Loucy (cell line): Measurements from ENCODE around the gene ISX.

ENCODE experiments used
- H2AFZ ChIP-seq: fragments of 200-600 bp; sonication (generic); 2 replicates; pipeline ENCODE4 v1.6.0; 2016; ENCODE audit warnings: antibody characterized with exemption, mild to moderate bottlenecking, low read length, moderate library complexity
- H3F3A ChIP-seq: fragments of 200-600 bp; 2 replicates; pipeline ENCODE4 v1.6.0; 2016; ENCODE audit warnings: antibody characterized with exemption, low read depth, mild to moderate bottlenecking
- H3K27me3 ChIP-seq: fragments of 200-600 bp; sonication (generic); 2 replicates; pipeline ENCODE4 v1.6.1; 2014; ENCODE audit warnings: low read length, mild to moderate bottlenecking; ENCODE audit not compliant: insufficient read depth, poor library complexity, severe bottlenecking
- H3K36me3 ChIP-seq: fragments of 200-600 bp; sonication (generic); 2 replicates; pipeline ENCODE4 v1.6.1; 2016; ENCODE audit warnings: low read length; ENCODE audit not compliant: insufficient read depth
- H3K4me1 ChIP-seq: fragments of 200-600 bp; sonication (generic); 2 replicates; pipeline ENCODE4 v1.5.1; 2014; ENCODE audit warnings: low read length, mild to moderate bottlenecking; ENCODE audit not compliant: insufficient read depth, poor library complexity, severe bottlenecking
- H3K4me2 ChIP-seq: fragments of 200-600 bp; sonication (generic); 2 replicates; pipeline ENCODE4 v1.6.0; 2014; ENCODE audit warnings: antibody characterized with exemption, low read length, low read depth, mild to moderate bottlenecking; ENCODE audit not compliant: poor library complexity, severe bottlenecking
- H3K4me3 ChIP-seq: fragments of 200-600 bp; sonication (generic); 2 replicates; pipeline ENCODE4 v1.5.1; 2014; ENCODE audit warnings: low read length, mild to moderate bottlenecking, mixed read lengths; ENCODE audit not compliant: poor library complexity, severe bottlenecking
- H3K79me2 ChIP-seq: fragments of 200-600 bp; sonication (generic); 2 replicates; pipeline ENCODE4 v1.6.1; 2014; ENCODE audit warnings: low read length; ENCODE audit not compliant: insufficient read depth
- H3K9ac ChIP-seq: fragments of 200-600 bp; sonication (generic); 2 replicates; pipeline ENCODE4 v1.6.0; 2014; ENCODE audit warnings: mild to moderate bottlenecking, low read depth, low read length, moderate library complexity; ENCODE audit not compliant: poor library complexity, severe bottlenecking
- H3K9me2 ChIP-seq: fragments of 200-600 bp; sonication (generic); replicated peaks from 2 replicates; pipeline ENCODE4 v1.6.1; 2016; ENCODE audit warnings: low read depth, low read length, mixed read lengths
- H3K9me3 ChIP-seq: fragments of 200-600 bp; sonication (generic); 2 replicates; pipeline ENCODE4 v1.6.1; 2014; ENCODE audit warnings: mild to moderate bottlenecking, antibody characterized with exemption, low read length, low read depth; ENCODE audit not compliant: insufficient read depth
- H4K20me1 ChIP-seq: fragments of 200-600 bp; sonication (generic); 2 replicates; pipeline ENCODE4 v1.6.0; 2014; ENCODE audit warnings: antibody characterized with exemption, low read length, mild to moderate bottlenecking; ENCODE audit not compliant: insufficient read depth, poor library complexity, severe bottlenecking
- CTCF ChIP-seq: fragments of 200-600 bp; sonication (generic); conservative IDR thresholded peaks from 2 replicates; pipeline ENCODE4 v1.5.1; 2014; ENCODE audit warnings: mild to moderate bottlenecking, antibody characterized with exemption, low read length
- EZH2phosphoT487 ChIP-seq: fragments of 200-600 bp; IDR thresholded peaks from 2 replicates; pipeline ENCODE4 v1.6.1; 2018; ENCODE audit warnings: antibody characterized with exemption, mild to moderate bottlenecking, moderate library complexity, borderline replicate concordance

Gene ISX

GRCh38 chr22:35131525-35132000 is 65.6 kb downstream of the ISX start:
- Histone ChIP-seq H4K20me1 (no peaks in the 10 kb centered on the region), H3K9me2 (no peaks in the 10 kb centered on the region), H3K9me3 (no peaks in the 10 kb centered on the region), H3K4me1 (no peaks in the 10 kb centered on the region), H3F3A (no peaks in the 10 kb centered on the region), H3K79me2 (no peaks in the 10 kb centered on the region), H3K4me3 (no peak overlapping the region), H3K4me2 (no peak overlapping the region), H2AFZ (no peak overlapping the region), H3K36me3 (no peaks in the 10 kb centered on the region), H3K27me3 (no peaks in the 10 kb centered on the region), H3K9ac (no peak overlapping the region)
- TF ChIP-seq EZH2phosphoT487 (no peak), CTCF (no peak)

GRCh38 chr22:35132568-35132967 is 66.6 kb downstream of the ISX start:
- H3K27me3 ChIP-seq = no peaks in the 10 kb centered on the region
- no peaks in the 10 kb centered on the region for H3K9me2 ChIP-seq
- no peaks in the 10 kb centered on the region for H3K36me3 ChIP-seq

GRCh38 chr22:35133702-35134380 is 67.9 kb downstream of the ISX start:
- Histone ChIP-seq H3K4me2 (no peak overlapping the region), H3K9ac (no peak overlapping the region)
- TF ChIP-seq EZH2phosphoT487 = no peak
- TF ChIP-seq CTCF = no peak

More at GRCh38 chr22:35132568-35132967, 66.6 kb downstream of the ISX start:
- Histone ChIP-seq H3K4me1 (no peaks in the 10 kb centered on the region), H2AFZ (no peak overlapping the region), H4K20me1 (no peaks in the 10 kb centered on the region), H3K9ac (no peak overlapping the region), H3K79me2 (no peaks in the 10 kb centered on the region), H3F3A (no peaks in the 10 kb centered on the region), H3K4me3 (no peak overlapping the region), H3K4me2 (no peak overlapping the region), H3K9me3 (no peaks in the 10 kb centered on the region)
- no peak for TF ChIP-seq CTCF
- no peak for TF ChIP-seq EZH2phosphoT487

More at GRCh38 chr22:35133702-35134380, 67.9 kb downstream of the ISX start:
- H3F3A ChIP-seq = no peaks in the 10 kb centered on the region
- H3K4me1 ChIP-seq = no peaks in the 10 kb centered on the region
- H3K9me2 ChIP-seq = no peaks in the 10 kb centered on the region
- H3K79me2 ChIP-seq = no peaks in the 10 kb centered on the region
- H2AFZ ChIP-seq = no peak overlapping the region
- no peaks in the 10 kb centered on the region for H3K36me3 ChIP-seq
- no peaks in the 10 kb centered on the region for H3K27me3 ChIP-seq
- no peak overlapping the region for H3K4me3 ChIP-seq
- H4K20me1 ChIP-seq = no peaks in the 10 kb centered on the region
- no peaks in the 10 kb centered on the region for H3K9me3 ChIP-seq
